ENCODE results near the gene FKBP1A.

- TF ChIP-seq, protein P1, sequence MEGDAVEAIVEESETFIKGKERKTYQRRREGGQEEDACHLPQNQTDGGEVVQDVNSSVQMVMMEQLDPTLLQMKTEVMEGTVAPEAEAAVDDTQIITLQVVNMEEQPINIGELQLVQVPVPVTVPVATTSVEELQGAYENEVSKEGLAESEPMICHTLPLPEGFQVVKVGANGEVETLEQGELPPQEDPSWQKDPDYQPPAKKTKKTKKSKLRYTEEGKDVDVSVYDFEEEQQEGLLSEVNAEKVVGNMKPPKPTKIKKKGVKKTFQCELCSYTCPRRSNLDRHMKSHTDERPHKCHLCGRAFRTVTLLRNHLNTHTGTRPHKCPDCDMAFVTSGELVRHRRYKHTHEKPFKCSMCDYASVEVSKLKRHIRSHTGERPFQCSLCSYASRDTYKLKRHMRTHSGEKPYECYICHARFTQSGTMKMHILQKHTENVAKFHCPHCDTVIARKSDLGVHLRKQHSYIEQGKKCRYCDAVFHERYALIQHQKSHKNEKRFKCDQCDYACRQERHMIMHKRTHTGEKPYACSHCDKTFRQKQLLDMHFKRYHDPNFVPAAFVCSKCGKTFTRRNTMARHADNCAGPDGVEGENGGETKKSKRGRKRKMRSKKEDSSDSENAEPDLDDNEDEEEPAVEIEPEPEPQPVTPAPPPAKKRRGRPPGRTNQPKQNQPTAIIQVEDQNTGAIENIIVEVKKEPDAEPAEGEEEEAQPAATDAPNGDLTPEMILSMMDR (IDR thresholded peaks at IDR 0.05): no peak
- TF ChIP-seq POLR2A (IDR thresholded peaks at IDR 0.05): no peak
Measured at GRCh38 chr20:1320016-1320415, 72.8 kb downstream of the FKBP1A start.

Measured in testis (tissue), 2 donors.